K562 (cell line): ENCODE results near the gene MRPL37. TPM values are rescaled to one million over a fixed set of nuclear protein-coding genes. Genes with fewer than 3 reads are reported as not detected.

Experiments used
- CBX1 ChIP-seq: sonication (generic); IDR thresholded peaks from 2 replicates; pipeline ENCODE4 v1.6.1; 2016; ENCODE audit warnings: antibody characterized with exemption, low read depth, mild to moderate bottlenecking
- GATA2 ChIP-seq: sonication (generic); formaldehyde crosslinking; IDR thresholded peaks from 2 replicates; pipeline ENCODE4 v1.4.0; 2020; ENCODE audit warnings: mild to moderate bottlenecking, missing genetic modification reagents
- HDAC6 ChIP-seq: IDR thresholded peaks from 2 replicates; pipeline ENCODE4 v1.6.1; 2012; ENCODE audit warnings: low read depth, mild to moderate bottlenecking, control low read depth, inconsistent platforms, low read length, moderate library complexity
- MXI1 ChIP-seq: IDR thresholded peaks from 2 replicates; pipeline ENCODE4 v1.6.1; 2011; ENCODE audit warnings: low read depth, mild to moderate bottlenecking, improper control_type of control experiment, low read length
- RBM34 ChIP-seq: fragments of 200-400 bp; formaldehyde crosslinking; IDR thresholded peaks from 2 replicates; pipeline ENCODE4 v1.6.1; 2018; ENCODE audit warnings: low read length, borderline replicate concordance; ENCODE audit not compliant: insufficient read depth
- RFX1 ChIP-seq: fragments of 450-650 bp; IDR thresholded peaks from 2 replicates; pipeline ENCODE4 v1.6.1; 2016; ENCODE audit warnings: mild to moderate bottlenecking, moderate library complexity
- SIN3A ChIP-seq, 2 experiments: fragments of 150-350 bp in 1 of 2; IDR thresholded peaks; 2 replicates each; pipeline ENCODE4 v1.6.1; 2011 to 2016; ENCODE audit warnings: borderline replicate concordance in 2 of 2, low read depth in 2 of 2, low read length in 2 of 2, mild to moderate bottlenecking in 2 of 2, moderate library complexity in 2 of 2; ENCODE audit not compliant: control insufficient read depth in 1 of 2
- SREBF1 ChIP-seq: fragments of 150-350 bp; IDR thresholded peaks from 2 replicates; pipeline ENCODE4 v1.6.1; 2014; ENCODE audit warnings: antibody characterized with exemption, low read depth, low read length, borderline replicate concordance
- YY1 ChIP-seq, 3 experiments: IDR thresholded peaks; 2 replicates each; pipeline ENCODE4 v1.6.1; 2011; ENCODE audit warnings: low read length in 2 of 3, mild to moderate bottlenecking in 2 of 3, moderate library complexity in 2 of 3, borderline replicate concordance in 1 of 3, control low read depth in 1 of 3, low read depth in 1 of 3; ENCODE audit not compliant: insufficient read depth in 3 of 3, insufficient replicate concordance in 2 of 3, control insufficient read depth in 1 of 3, insufficient read length in 1 of 3; ENCODE audit errors: extremely low read depth in 1 of 3
- ZNF57 ChIP-seq: fragments of 450-650 bp; formaldehyde crosslinking; IDR thresholded peaks from 2 replicates; pipeline ENCODE4 v1.4.0; 2020; ENCODE audit warnings: mild to moderate bottlenecking, moderate library complexity
- polyA plus RNA-seq, 8 experiments: library from polyadenylated mRNA; depleted of rRNA in 4 of 8; stranded (reverse) in 5 of 8; unstranded in 3 of 8; fragments of >200 nt; fragmentation: Nextera tagmentation in 2 of 8; fragmentation: Illumina TruSeq in 1 of 8; extraction: Ambion mirVana in 2 of 8; extraction: Trizol in 1 of 8; gene quantifications; 2 replicates each; pipeline versions ENCODE4 v1.2.1 to v1.2.3, GENCODE V29; 2011 to 2014; ENCODE audit warnings: inconsistent platforms in 1 of 8, missing spikeins in 1 of 8
- total RNA-seq, 7 experiments: library from RNA; depleted of rRNA in 6 of 7; stranded (reverse); fragments of >200 nt in 6 of 7; fragmentation: Illumina TruSeq in 2 of 7; extraction: Trizol in 2 of 7; gene quantifications; 2 replicates each; pipeline versions ENCODE4 v1.2.1 to v1.2.3, GENCODE V29; 2011 to 2021; ENCODE audit warnings: low replicate concordance in 1 of 7
- TF ChIP-seq, protein P1 (sequence below): fragments of 250-450 bp; sonication (Bioruptor Pico); IDR thresholded peaks from 2 replicates; pipeline ENCODE4 v1.5.0; 2020; ENCODE audit warnings: mild to moderate bottlenecking, borderline replicate concordance
- TF ChIP-seq, protein P2 (sequence below): fragments of 450-650 bp; IDR thresholded peaks from 2 replicates; pipeline ENCODE4 v1.7.0; 2016; ENCODE audit warnings: borderline replicate concordance
- TF ChIP-seq, protein P3 (sequence below): conservative IDR thresholded peaks from 2 replicates; pipeline ENCODE4 v1.6.1; 2011; ENCODE audit warnings: low read depth, mild to moderate bottlenecking, low read length; ENCODE audit not compliant: control insufficient read depth
- TF ChIP-seq, protein P4 (sequence below), 2 experiments: fragments of 250-450 bp in 1 of 2; fragments of 450-650 bp in 1 of 2; sonication (Bioruptor Pico) in 1 of 2; IDR thresholded peaks; 2 replicates each; pipeline versions ENCODE4 v1.6.1 to v1.8.0; 2016 to 2021; ENCODE audit warnings: mild to moderate bottlenecking in 2 of 2, moderate library complexity in 2 of 2, missing compliant biosample characterization in 1 of 2, missing genetic modification characterization in 1 of 2
- TF ChIP-seq, protein P5 (sequence below): fragments of 200-800 bp; sonication (Bioruptor generic); IDR thresholded peaks from 2 replicates; pipeline ENCODE4 v1.6.1; 2017; ENCODE audit warnings: missing genetic modification characterization, missing compliant biosample characterization

The MRPL37 gene
- total and polyA plus RNA-seq, 9 of the 15 experiments (the other 6 are each of a cell fraction or from before 2014, with no cell fraction given) = 52.2 to 303 (median 180) TPM

DNA sequence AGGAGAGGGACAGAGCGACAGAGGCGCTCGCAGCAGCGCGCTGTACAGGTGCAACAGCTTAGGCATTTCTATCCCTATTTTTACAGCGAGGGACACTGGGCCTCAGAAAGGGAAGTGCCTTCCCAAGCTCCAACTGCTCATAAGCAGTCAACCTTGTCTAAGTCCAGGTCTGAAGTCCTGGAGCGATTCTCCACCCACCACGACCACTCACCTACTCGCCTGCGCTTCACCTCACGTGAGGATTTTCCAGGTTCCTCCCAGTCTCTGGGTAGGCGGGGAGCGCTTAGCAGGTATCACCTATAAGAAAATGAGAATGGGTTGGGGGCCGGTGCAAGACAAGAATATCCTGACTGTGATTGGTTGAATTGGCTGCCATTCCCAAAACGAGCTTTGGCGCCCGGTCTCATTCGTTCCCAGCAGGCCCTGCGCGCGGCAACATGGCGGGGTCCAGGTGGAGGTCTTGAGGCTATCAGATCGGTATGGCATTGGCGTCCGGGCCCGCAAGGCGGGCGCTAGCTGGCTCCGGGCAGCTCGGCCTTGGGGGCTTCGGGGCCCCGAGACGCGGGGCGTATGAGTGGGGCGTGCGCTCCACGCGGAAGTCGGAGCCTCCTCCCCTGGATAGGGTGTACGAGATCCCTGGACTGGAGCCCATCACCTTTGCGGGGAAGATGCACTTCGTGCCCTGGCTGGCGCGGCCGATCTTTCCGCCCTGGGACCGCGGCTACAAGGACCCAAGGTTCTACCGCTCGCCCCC lies at the start of gene MRPL37, which contains the start of gene CYB5RL (continued):
- TF ChIP-seq GATA2 = peak; percentile 43; the same call in 1 of the 2 replicates
- TF ChIP-seq RFX1 = no peak
- TF ChIP-seq SREBF1 = no peak
- TF ChIP-seq, protein P1, sequence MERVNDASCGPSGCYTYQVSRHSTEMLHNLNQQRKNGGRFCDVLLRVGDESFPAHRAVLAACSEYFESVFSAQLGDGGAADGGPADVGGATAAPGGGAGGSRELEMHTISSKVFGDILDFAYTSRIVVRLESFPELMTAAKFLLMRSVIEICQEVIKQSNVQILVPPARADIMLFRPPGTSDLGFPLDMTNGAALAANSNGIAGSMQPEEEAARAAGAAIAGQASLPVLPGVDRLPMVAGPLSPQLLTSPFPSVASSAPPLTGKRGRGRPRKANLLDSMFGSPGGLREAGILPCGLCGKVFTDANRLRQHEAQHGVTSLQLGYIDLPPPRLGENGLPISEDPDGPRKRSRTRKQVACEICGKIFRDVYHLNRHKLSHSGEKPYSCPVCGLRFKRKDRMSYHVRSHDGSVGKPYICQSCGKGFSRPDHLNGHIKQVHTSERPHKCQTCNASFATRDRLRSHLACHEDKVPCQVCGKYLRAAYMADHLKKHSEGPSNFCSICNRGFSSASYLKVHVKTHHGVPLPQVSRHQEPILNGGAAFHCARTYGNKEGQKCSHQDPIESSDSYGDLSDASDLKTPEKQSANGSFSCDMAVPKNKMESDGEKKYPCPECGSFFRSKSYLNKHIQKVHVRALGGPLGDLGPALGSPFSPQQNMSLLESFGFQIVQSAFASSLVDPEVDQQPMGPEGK (CRISPR knock-in tag) = no peak
- TF ChIP-seq, protein P2, sequence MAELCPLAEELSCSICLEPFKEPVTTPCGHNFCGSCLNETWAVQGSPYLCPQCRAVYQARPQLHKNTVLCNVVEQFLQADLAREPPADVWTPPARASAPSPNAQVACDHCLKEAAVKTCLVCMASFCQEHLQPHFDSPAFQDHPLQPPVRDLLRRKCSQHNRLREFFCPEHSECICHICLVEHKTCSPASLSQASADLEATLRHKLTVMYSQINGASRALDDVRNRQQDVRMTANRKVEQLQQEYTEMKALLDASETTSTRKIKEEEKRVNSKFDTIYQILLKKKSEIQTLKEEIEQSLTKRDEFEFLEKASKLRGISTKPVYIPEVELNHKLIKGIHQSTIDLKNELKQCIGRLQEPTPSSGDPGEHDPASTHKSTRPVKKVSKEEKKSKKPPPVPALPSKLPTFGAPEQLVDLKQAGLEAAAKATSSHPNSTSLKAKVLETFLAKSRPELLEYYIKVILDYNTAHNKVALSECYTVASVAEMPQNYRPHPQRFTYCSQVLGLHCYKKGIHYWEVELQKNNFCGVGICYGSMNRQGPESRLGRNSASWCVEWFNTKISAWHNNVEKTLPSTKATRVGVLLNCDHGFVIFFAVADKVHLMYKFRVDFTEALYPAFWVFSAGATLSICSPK = no peak
- peak; percentile 82 to 98 (median 94) for TF ChIP-seq YY1 (IDR thresholded peaks at IDR 0.05; ENCODE audit: borderline replicate concordance in 1 of 3, control insufficient read depth in 1 of 3, extremely low read depth in 1 of 3, insufficient read depth in 3 of 3, insufficient read length in 1 of 3, insufficient replicate concordance in 2 of 3, low read depth in 1 of 3, low read length in 2 of 3)
- TF ChIP-seq, protein P3, sequence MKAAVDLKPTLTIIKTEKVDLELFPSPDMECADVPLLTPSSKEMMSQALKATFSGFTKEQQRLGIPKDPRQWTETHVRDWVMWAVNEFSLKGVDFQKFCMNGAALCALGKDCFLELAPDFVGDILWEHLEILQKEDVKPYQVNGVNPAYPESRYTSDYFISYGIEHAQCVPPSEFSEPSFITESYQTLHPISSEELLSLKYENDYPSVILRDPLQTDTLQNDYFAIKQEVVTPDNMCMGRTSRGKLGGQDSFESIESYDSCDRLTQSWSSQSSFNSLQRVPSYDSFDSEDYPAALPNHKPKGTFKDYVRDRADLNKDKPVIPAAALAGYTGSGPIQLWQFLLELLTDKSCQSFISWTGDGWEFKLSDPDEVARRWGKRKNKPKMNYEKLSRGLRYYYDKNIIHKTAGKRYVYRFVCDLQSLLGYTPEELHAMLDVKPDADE = peak; percentile 48; the same call in 1 of the 2 replicates
- TF ChIP-seq SIN3A (IDR thresholded peaks at IDR 0.05; ENCODE audit: borderline replicate concordance in 2 of 2, control insufficient read depth in 1 of 2, low read depth in 2 of 2, low read length in 2 of 2) = peak; percentile 54 to 55; a peak in 1 of 4 replicates
- no peak for TF ChIP-seq RBM34
- TF ChIP-seq, protein P4, sequence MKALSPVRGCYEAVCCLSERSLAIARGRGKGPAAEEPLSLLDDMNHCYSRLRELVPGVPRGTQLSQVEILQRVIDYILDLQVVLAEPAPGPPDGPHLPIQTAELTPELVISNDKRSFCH (CRISPR knock-in tag; IDR thresholded peaks at IDR 0.05) = no peak
- TF ChIP-seq, protein P4 (tag; IDR thresholded peaks at IDR 0.05) = 0 out of 2 replicates have a peak, but pooled peaks have one; percentile 33
- TF ChIP-seq HDAC6 = no peak
- peak; percentile 35; the same call in 1 of the 2 replicates for TF ChIP-seq MXI1
- TF ChIP-seq ZNF57 = no peak
- peak; percentile 51; the same call in 1 of the 2 replicates for TF ChIP-seq CBX1
- TF ChIP-seq, protein P5, sequence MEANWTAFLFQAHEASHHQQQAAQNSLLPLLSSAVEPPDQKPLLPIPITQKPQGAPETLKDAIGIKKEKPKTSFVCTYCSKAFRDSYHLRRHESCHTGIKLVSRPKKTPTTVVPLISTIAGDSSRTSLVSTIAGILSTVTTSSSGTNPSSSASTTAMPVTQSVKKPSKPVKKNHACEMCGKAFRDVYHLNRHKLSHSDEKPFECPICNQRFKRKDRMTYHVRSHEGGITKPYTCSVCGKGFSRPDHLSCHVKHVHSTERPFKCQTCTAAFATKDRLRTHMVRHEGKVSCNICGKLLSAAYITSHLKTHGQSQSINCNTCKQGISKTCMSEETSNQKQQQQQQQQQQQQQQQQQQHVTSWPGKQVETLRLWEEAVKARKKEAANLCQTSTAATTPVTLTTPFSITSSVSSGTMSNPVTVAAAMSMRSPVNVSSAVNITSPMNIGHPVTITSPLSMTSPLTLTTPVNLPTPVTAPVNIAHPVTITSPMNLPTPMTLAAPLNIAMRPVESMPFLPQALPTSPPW (CRISPR knock-in tag) = peak; percentile 35; the same call in 1 of the 2 replicates
